ENCODE measurements around the gene HCN2.

DNA sequence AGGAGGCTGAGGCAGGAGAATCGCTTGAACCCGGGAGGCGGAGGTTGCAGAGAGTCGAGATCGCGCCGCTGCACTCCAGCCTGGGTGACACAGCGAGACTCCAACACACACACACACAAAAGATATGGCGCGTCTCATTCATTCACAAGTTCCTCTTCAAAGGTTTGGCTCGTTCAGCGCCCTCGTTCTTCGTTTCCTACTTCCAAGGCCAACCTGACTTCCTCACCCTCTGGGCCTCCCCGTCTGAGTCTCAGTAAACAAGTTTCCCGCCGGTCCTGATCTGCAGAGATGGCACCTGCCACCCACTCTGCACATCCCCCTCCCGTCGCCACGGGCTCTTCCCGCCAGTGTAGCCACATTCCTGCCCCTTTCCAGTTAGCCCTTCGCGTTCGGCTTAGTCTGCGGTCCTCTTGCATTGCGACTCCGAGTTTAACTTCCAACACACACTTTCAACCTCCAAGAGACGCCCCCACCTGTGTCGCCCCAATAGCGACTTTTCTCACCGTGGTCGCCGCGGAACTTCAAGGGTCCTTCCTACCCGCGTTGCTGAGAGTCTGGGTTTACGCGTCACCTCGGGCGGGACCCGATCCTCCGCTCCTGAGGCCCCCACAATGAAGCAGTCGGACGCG, 18.6 kb upstream of the HCN2 start:
- TF ChIP-seq ZEB2 (IDR thresholded peaks at IDR 0.05) (no peak), RAD21 (CRISPR knock-in tag; conservative IDR thresholded peaks at IDR 0.05 in 1 of 2, IDR thresholded peaks at IDR 0.05 in 1 of 2) (0 out of 4 replicates have a peak, but pooled peaks of 1 of the 2 experiments have one; percentile 9), SMAD3 (CRISPR knock-in tag; conservative IDR thresholded peaks at IDR 0.05) (no peak), ZNF780A (CRISPR knock-in tag; IDR thresholded peaks at IDR 0.05) (no peak)
- TF ChIP-seq, protein P1, sequence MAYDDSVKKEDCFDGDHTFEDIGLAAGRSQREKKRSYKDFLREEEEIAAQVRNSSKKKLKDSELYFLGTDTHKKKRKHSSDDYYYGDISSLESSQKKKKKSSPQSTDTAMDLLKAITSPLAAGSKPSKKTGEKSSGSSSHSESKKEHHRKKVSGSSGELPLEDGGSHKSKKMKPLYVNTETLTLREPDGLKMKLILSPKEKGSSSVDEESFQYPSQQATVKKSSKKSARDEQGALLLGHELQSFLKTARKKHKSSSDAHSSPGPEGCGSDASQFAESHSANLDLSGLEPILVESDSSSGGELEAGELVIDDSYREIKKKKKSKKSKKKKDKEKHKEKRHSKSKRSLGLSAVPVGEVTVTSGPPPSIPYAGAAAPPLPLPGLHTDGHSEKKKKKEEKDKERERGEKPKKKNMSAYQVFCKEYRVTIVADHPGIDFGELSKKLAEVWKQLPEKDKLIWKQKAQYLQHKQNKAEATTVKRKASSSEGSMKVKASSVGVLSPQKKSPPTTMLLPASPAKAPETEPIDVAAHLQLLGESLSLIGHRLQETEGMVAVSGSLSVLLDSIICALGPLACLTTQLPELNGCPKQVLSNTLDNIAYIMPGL (CRISPR knock-in tag; IDR thresholded peaks at IDR 0.05): no peak
- TF ChIP-seq, protein P2, sequence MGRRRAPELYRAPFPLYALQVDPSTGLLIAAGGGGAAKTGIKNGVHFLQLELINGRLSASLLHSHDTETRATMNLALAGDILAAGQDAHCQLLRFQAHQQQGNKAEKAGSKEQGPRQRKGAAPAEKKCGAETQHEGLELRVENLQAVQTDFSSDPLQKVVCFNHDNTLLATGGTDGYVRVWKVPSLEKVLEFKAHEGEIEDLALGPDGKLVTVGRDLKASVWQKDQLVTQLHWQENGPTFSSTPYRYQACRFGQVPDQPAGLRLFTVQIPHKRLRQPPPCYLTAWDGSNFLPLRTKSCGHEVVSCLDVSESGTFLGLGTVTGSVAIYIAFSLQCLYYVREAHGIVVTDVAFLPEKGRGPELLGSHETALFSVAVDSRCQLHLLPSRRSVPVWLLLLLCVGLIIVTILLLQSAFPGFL (CRISPR knock-in tag; IDR thresholded peaks at IDR 0.05): no peak
